H9 (cell line): ENCODE data around the gene IL21R. TPM values are rescaled to one million over a fixed set of nuclear protein-coding genes. Genes with fewer than 3 reads are reported as not detected.

Source experiments
- DNase-seq: peaks from one replicate; pipeline ENCODE4 v3.0.0-alpha.2; 2017
- H2AFZ ChIP-seq: one replicate; pipeline ENCODE4 v1.6.1; 2013; ENCODE audit warnings: mild to moderate bottlenecking, low read length, control low read depth, moderate library complexity
- H2AK5ac ChIP-seq: 2 replicates; pipeline ENCODE4 v1.6.1; 2013; ENCODE audit warnings: low read length, control low read depth, mixed read lengths; ENCODE audit not compliant: insufficient read length
- H2BK120ac ChIP-seq: one replicate; pipeline ENCODE4 v1.6.1; 2013; ENCODE audit warnings: low read depth, mild to moderate bottlenecking, low read length, control low read depth, inconsistent platforms; ENCODE audit not compliant: poor library complexity, severe bottlenecking
- H2BK12ac ChIP-seq: 2 replicates; pipeline ENCODE4 v1.6.1; 2013; ENCODE audit warnings: low read length, control low read depth, mixed read lengths, low read depth; ENCODE audit not compliant: insufficient read length
- H2BK15ac ChIP-seq: 2 replicates; pipeline ENCODE4 v1.6.1; 2013; ENCODE audit warnings: low read depth, low read length, control low read depth
- H2BK20ac ChIP-seq: one replicate; pipeline ENCODE4 v1.6.1; 2013; ENCODE audit warnings: low read depth, mild to moderate bottlenecking, low read length, control low read depth, inconsistent platforms; ENCODE audit not compliant: poor library complexity, severe bottlenecking
- H2BK5ac ChIP-seq: 2 replicates; pipeline ENCODE4 v1.6.1; 2013; ENCODE audit warnings: low read length, control low read depth, mixed read lengths; ENCODE audit not compliant: insufficient read length
- H3K14ac ChIP-seq: 2 replicates; pipeline ENCODE4 v1.6.1; 2013; ENCODE audit warnings: low read length, control low read depth; ENCODE audit not compliant: insufficient read depth
- H3K18ac ChIP-seq: 2 replicates; pipeline ENCODE4 v1.6.1; 2013; ENCODE audit warnings: low read depth, mild to moderate bottlenecking, mixed read lengths, low read length, control low read depth; ENCODE audit not compliant: insufficient read length
- H3K23ac ChIP-seq: 2 replicates; pipeline ENCODE4 v1.6.1; 2013; ENCODE audit warnings: low read length, control low read depth, mixed read lengths, low read depth; ENCODE audit not compliant: insufficient read length
- H3K23me2 ChIP-seq: 2 replicates; pipeline ENCODE4 v1.6.1; 2013; ENCODE audit warnings: low read depth, mild to moderate bottlenecking, mixed read lengths, low read length, control low read depth; ENCODE audit not compliant: insufficient read length, poor library complexity, severe bottlenecking
- H3K27ac ChIP-seq: 2 replicates; pipeline ENCODE4 v1.5.1; 2013; ENCODE audit warnings: low read length, control low read depth, mixed read lengths, low read depth; ENCODE audit not compliant: insufficient read length
- H3K27me3 ChIP-seq: 2 replicates; pipeline ENCODE4 v1.6.1; 2013; ENCODE audit warnings: low read length, control low read depth, inconsistent platforms; ENCODE audit not compliant: insufficient read depth
- H3K4ac ChIP-seq: 2 replicates; pipeline ENCODE4 v1.6.1; 2013; ENCODE audit warnings: low read depth, mild to moderate bottlenecking, control low read depth, inconsistent platforms, low read length, moderate library complexity
- H3K4me1 ChIP-seq: 2 replicates; pipeline ENCODE4 v1.6.1; 2013; ENCODE audit warnings: low read length, control low read depth, inconsistent platforms; ENCODE audit not compliant: insufficient read depth
- H3K4me2 ChIP-seq: 2 replicates; pipeline ENCODE4 v1.6.1; 2013; ENCODE audit warnings: low read length, control low read depth, mixed read lengths; ENCODE audit not compliant: insufficient read length, insufficient read depth
- H3K56ac ChIP-seq: 2 replicates; pipeline ENCODE4 v1.6.1; 2013; ENCODE audit warnings: low read depth, mild to moderate bottlenecking, mixed read lengths, low read length, control low read depth; ENCODE audit not compliant: insufficient read length
- H3K79me1 ChIP-seq: 2 replicates; pipeline ENCODE4 v1.6.1; 2013; ENCODE audit warnings: low read depth, mild to moderate bottlenecking, moderate library complexity, low read length, control low read depth, inconsistent platforms; ENCODE audit not compliant: insufficient read depth, poor library complexity, severe bottlenecking
- H3K79me2 ChIP-seq: 2 replicates; pipeline ENCODE4 v1.6.1; 2013; ENCODE audit warnings: low read length, control low read depth, inconsistent platforms; ENCODE audit not compliant: insufficient read depth
- H3K9ac ChIP-seq: 2 replicates; pipeline ENCODE4 v1.6.1; 2013; ENCODE audit warnings: low read length, control low read depth, mixed read lengths; ENCODE audit not compliant: insufficient read length; ENCODE audit errors: extremely low read depth
- H3K9me3 ChIP-seq: one replicate; pipeline ENCODE4 v1.6.1; 2013; ENCODE audit warnings: low read depth, low read length, inconsistent platforms; ENCODE audit not compliant: control insufficient read depth
- H3T11ph ChIP-seq: one replicate; pipeline ENCODE4 v1.6.1; 2013; ENCODE audit warnings: mild to moderate bottlenecking, low read length, control low read depth, inconsistent platforms
- H4K20me1 ChIP-seq: one replicate; pipeline ENCODE4 v1.6.1; 2013; ENCODE audit not compliant: control insufficient read depth, insufficient read length, insufficient read depth
- H4K5ac ChIP-seq: 2 replicates; pipeline ENCODE4 v1.6.1; 2013; ENCODE audit warnings: low read depth, mild to moderate bottlenecking, mixed read lengths, low read length, control low read depth; ENCODE audit not compliant: insufficient read length
- H4K8ac ChIP-seq: replicated peaks from 2 replicates; pipeline ENCODE4 v1.6.1; 2013; ENCODE audit warnings: low read length, control low read depth, mixed read lengths, low read depth; ENCODE audit not compliant: insufficient read length
- H4K91ac ChIP-seq: 2 replicates; pipeline ENCODE4 v1.6.1; 2013; ENCODE audit warnings: low read depth, mild to moderate bottlenecking, moderate library complexity, mixed read lengths, low read length, control low read depth; ENCODE audit not compliant: insufficient read length
- H3K27ac Mint-ChIP-seq, 3 experiments: 2 replicates in 2 of 3; 3 replicates in 1 of 3; pipeline ENCODE4 v1.8.0; 2020 to 2021; ENCODE audit warnings: mixed read lengths in 3 of 3, mild to moderate bottlenecking in 1 of 3, moderate library complexity in 1 of 3
- H3K27me3 Mint-ChIP-seq: 2 replicates; pipeline ENCODE4 v1.8.0; 2021; ENCODE audit warnings: low read depth, mild to moderate bottlenecking, moderate library complexity, mixed read lengths
- H3K36me3 Mint-ChIP-seq, 3 experiments: 2 replicates in 2 of 3; 3 replicates in 1 of 3; pipeline ENCODE4 v1.8.0; 2020 to 2021; ENCODE audit warnings: low read depth in 3 of 3, mixed read lengths in 3 of 3; ENCODE audit not compliant: insufficient read depth in 1 of 3
- H3K4me1 Mint-ChIP-seq, 2 experiments: 2 replicates each; pipeline ENCODE4 v1.8.0; 2020; ENCODE audit warnings: mixed read lengths in 2 of 2
- H3K4me3 Mint-ChIP-seq, 2 experiments: 2 replicates in 1 of 2; 3 replicates in 1 of 2; pipeline ENCODE4 v1.8.0; 2020 to 2021; ENCODE audit warnings: mild to moderate bottlenecking in 2 of 2, mixed read lengths in 2 of 2, moderate library complexity in 1 of 2
- H3K9me3 Mint-ChIP-seq, 2 experiments: 2 replicates in 1 of 2; 3 replicates in 1 of 2; pipeline ENCODE4 v1.8.0; 2020; ENCODE audit warnings: mild to moderate bottlenecking in 2 of 2, mixed read lengths in 2 of 2, moderate library complexity in 1 of 2
- CTCF ChIP-seq: fragments of 200-600 bp; sonication (generic); conservative IDR thresholded peaks from 3 replicates; pipeline ENCODE4 v1.8.0; 2021; ENCODE audit warnings: antibody characterized with exemption, mild to moderate bottlenecking
- WGBS: extraction: QIAGEN DNeasy Blood & Tissue Kit; methylation state at CpG from one replicate; pipeline ENCODE4 v1.1.7; 2013; ENCODE audit warnings: missing lambda C conversion rate, low lambda C conversion rate, mixed read lengths; ENCODE audit not compliant: insufficient read length; ENCODE audit errors: extremely low coverage; 5-methylcytosine and 5-hydroxymethylcytosine counted together
- total RNA-seq: library from RNA; stranded (reverse); gene quantifications from 2 replicates; pipeline ENCODE4 v1.2.1, GENCODE V29; 2021

The IL21R gene
- total RNA-seq, 1 experiment from 2014 or later, result 0.07 TPM

- Mint-ChIP-seq H3K4me1 (peaks cover 14 to 19% of the 10 kb centered on the region in 2 experiments), H3K27me3 (peaks cover 1% of the 10 kb centered on the region; the same call in 1 of the 2 replicates), H3K4me3 (no peak overlapping the region), H3K36me3 (no peaks in the 10 kb centered on the region; a peak in 1 of 7 replicates), H3K9me3 (no peaks in the 10 kb centered on the region; a peak in 1 of 5 replicates), H3K27ac (no peak overlapping the region)
- Histone ChIP-seq H3K14ac (no peak overlapping the region), H4K5ac (no peak overlapping the region), H2AFZ (no peak overlapping the region), H3T11ph (no peak overlapping the region), H3K23me2 (no peaks in the 10 kb centered on the region), H2BK15ac (no peak overlapping the region), H2BK12ac (no peak overlapping the region), H3K9me3 (no peaks in the 10 kb centered on the region), H4K8ac (no peak overlapping the region), H4K91ac (no peak overlapping the region), H2BK5ac (no peak overlapping the region), H2AK5ac (no peak overlapping the region), H2BK20ac (no peak overlapping the region), H3K9ac (no peak overlapping the region), H3K56ac (no peak overlapping the region), H3K4ac (no peak overlapping the region), H3K4me1 (no peaks in the 10 kb centered on the region), H4K20me1 (no peaks in the 10 kb centered on the region), H3K27ac (no peak overlapping the region), H3K23ac (no peak overlapping the region), H3K27me3 (no peaks in the 10 kb centered on the region), H2BK120ac (no peak overlapping the region), H3K79me2 (no peaks in the 10 kb centered on the region), H3K79me1 (no peaks in the 10 kb centered on the region), H3K18ac (no peak overlapping the region), H3K4me2 (no peak overlapping the region)
- no CpG with 5 or more reads among the region's 8 CpGs for WGBS
- TF ChIP-seq CTCF, result no peak
- no peak for DNase-seq
Observed at GRCh38 chr16:27402569-27402963, 592 bp downstream of the IL21R start.
